H9 (cell line): ENCODE measurements around the gene LTBP4. TPM values are rescaled to one million over a fixed set of nuclear protein-coding genes. Genes with fewer than 3 reads are reported as not detected.

ENCODE experiments used
- DNase-seq: peaks from one replicate; pipeline ENCODE4 v3.0.0-alpha.2; 2017
- H2AFZ ChIP-seq: one replicate; pipeline ENCODE4 v1.6.1; 2013; ENCODE audit warnings: mild to moderate bottlenecking, low read length, control low read depth, moderate library complexity
- H2AK5ac ChIP-seq: 2 replicates; pipeline ENCODE4 v1.6.1; 2013; ENCODE audit warnings: low read length, control low read depth, mixed read lengths; ENCODE audit not compliant: insufficient read length
- H2BK120ac ChIP-seq: one replicate; pipeline ENCODE4 v1.6.1; 2013; ENCODE audit warnings: low read depth, mild to moderate bottlenecking, low read length, control low read depth, inconsistent platforms; ENCODE audit not compliant: poor library complexity, severe bottlenecking
- H2BK12ac ChIP-seq: 2 replicates; pipeline ENCODE4 v1.6.1; 2013; ENCODE audit warnings: low read length, control low read depth, mixed read lengths, low read depth; ENCODE audit not compliant: insufficient read length
- H2BK15ac ChIP-seq: 2 replicates; pipeline ENCODE4 v1.6.1; 2013; ENCODE audit warnings: low read depth, low read length, control low read depth
- H2BK20ac ChIP-seq: one replicate; pipeline ENCODE4 v1.6.1; 2013; ENCODE audit warnings: low read depth, mild to moderate bottlenecking, low read length, control low read depth, inconsistent platforms; ENCODE audit not compliant: poor library complexity, severe bottlenecking
- H2BK5ac ChIP-seq: 2 replicates; pipeline ENCODE4 v1.6.1; 2013; ENCODE audit warnings: low read length, control low read depth, mixed read lengths; ENCODE audit not compliant: insufficient read length
- H3K14ac ChIP-seq: 2 replicates; pipeline ENCODE4 v1.6.1; 2013; ENCODE audit warnings: low read length, control low read depth; ENCODE audit not compliant: insufficient read depth
- H3K18ac ChIP-seq: 2 replicates; pipeline ENCODE4 v1.6.1; 2013; ENCODE audit warnings: low read depth, mild to moderate bottlenecking, mixed read lengths, low read length, control low read depth; ENCODE audit not compliant: insufficient read length
- H3K23ac ChIP-seq: 2 replicates; pipeline ENCODE4 v1.6.1; 2013; ENCODE audit warnings: low read length, control low read depth, mixed read lengths, low read depth; ENCODE audit not compliant: insufficient read length
- H3K23me2 ChIP-seq: 2 replicates; pipeline ENCODE4 v1.6.1; 2013; ENCODE audit warnings: low read depth, mild to moderate bottlenecking, mixed read lengths, low read length, control low read depth; ENCODE audit not compliant: insufficient read length, poor library complexity, severe bottlenecking
- H3K27ac ChIP-seq: 2 replicates; pipeline ENCODE4 v1.5.1; 2013; ENCODE audit warnings: low read length, control low read depth, mixed read lengths, low read depth; ENCODE audit not compliant: insufficient read length
- H3K27me3 ChIP-seq: 2 replicates; pipeline ENCODE4 v1.6.1; 2013; ENCODE audit warnings: low read length, control low read depth, inconsistent platforms; ENCODE audit not compliant: insufficient read depth
- H3K4ac ChIP-seq: 2 replicates; pipeline ENCODE4 v1.6.1; 2013; ENCODE audit warnings: low read depth, mild to moderate bottlenecking, control low read depth, inconsistent platforms, low read length, moderate library complexity
- H3K4me1 ChIP-seq: 2 replicates; pipeline ENCODE4 v1.6.1; 2013; ENCODE audit warnings: low read length, control low read depth, inconsistent platforms; ENCODE audit not compliant: insufficient read depth
- H3K4me2 ChIP-seq: 2 replicates; pipeline ENCODE4 v1.6.1; 2013; ENCODE audit warnings: low read length, control low read depth, mixed read lengths; ENCODE audit not compliant: insufficient read length, insufficient read depth
- H3K56ac ChIP-seq: 2 replicates; pipeline ENCODE4 v1.6.1; 2013; ENCODE audit warnings: low read depth, mild to moderate bottlenecking, mixed read lengths, low read length, control low read depth; ENCODE audit not compliant: insufficient read length
- H3K79me1 ChIP-seq: 2 replicates; pipeline ENCODE4 v1.6.1; 2013; ENCODE audit warnings: low read depth, mild to moderate bottlenecking, moderate library complexity, low read length, control low read depth, inconsistent platforms; ENCODE audit not compliant: insufficient read depth, poor library complexity, severe bottlenecking
- H3K79me2 ChIP-seq: 2 replicates; pipeline ENCODE4 v1.6.1; 2013; ENCODE audit warnings: low read length, control low read depth, inconsistent platforms; ENCODE audit not compliant: insufficient read depth
- H3K9ac ChIP-seq: 2 replicates; pipeline ENCODE4 v1.6.1; 2013; ENCODE audit warnings: low read length, control low read depth, mixed read lengths; ENCODE audit not compliant: insufficient read length; ENCODE audit errors: extremely low read depth
- H3K9me3 ChIP-seq: one replicate; pipeline ENCODE4 v1.6.1; 2013; ENCODE audit warnings: low read depth, low read length, inconsistent platforms; ENCODE audit not compliant: control insufficient read depth
- H3T11ph ChIP-seq: one replicate; pipeline ENCODE4 v1.6.1; 2013; ENCODE audit warnings: mild to moderate bottlenecking, low read length, control low read depth, inconsistent platforms
- H4K20me1 ChIP-seq: one replicate; pipeline ENCODE4 v1.6.1; 2013; ENCODE audit not compliant: control insufficient read depth, insufficient read length, insufficient read depth
- H4K5ac ChIP-seq: 2 replicates; pipeline ENCODE4 v1.6.1; 2013; ENCODE audit warnings: low read depth, mild to moderate bottlenecking, mixed read lengths, low read length, control low read depth; ENCODE audit not compliant: insufficient read length
- H4K8ac ChIP-seq: replicated peaks from 2 replicates; pipeline ENCODE4 v1.6.1; 2013; ENCODE audit warnings: low read length, control low read depth, mixed read lengths, low read depth; ENCODE audit not compliant: insufficient read length
- H4K91ac ChIP-seq: 2 replicates; pipeline ENCODE4 v1.6.1; 2013; ENCODE audit warnings: low read depth, mild to moderate bottlenecking, moderate library complexity, mixed read lengths, low read length, control low read depth; ENCODE audit not compliant: insufficient read length
- H3K27ac Mint-ChIP-seq, 3 experiments: 2 replicates in 2 of 3; 3 replicates in 1 of 3; pipeline ENCODE4 v1.8.0; 2020 to 2021; ENCODE audit warnings: mixed read lengths in 3 of 3, mild to moderate bottlenecking in 1 of 3, moderate library complexity in 1 of 3
- H3K27me3 Mint-ChIP-seq: 2 replicates; pipeline ENCODE4 v1.8.0; 2021; ENCODE audit warnings: low read depth, mild to moderate bottlenecking, moderate library complexity, mixed read lengths
- H3K36me3 Mint-ChIP-seq, 3 experiments: 2 replicates in 2 of 3; 3 replicates in 1 of 3; pipeline ENCODE4 v1.8.0; 2020 to 2021; ENCODE audit warnings: low read depth in 3 of 3, mixed read lengths in 3 of 3; ENCODE audit not compliant: insufficient read depth in 1 of 3
- H3K4me1 Mint-ChIP-seq, 2 experiments: 2 replicates each; pipeline ENCODE4 v1.8.0; 2020; ENCODE audit warnings: mixed read lengths in 2 of 2
- H3K4me3 Mint-ChIP-seq, 2 experiments: 2 replicates in 1 of 2; 3 replicates in 1 of 2; pipeline ENCODE4 v1.8.0; 2020 to 2021; ENCODE audit warnings: mild to moderate bottlenecking in 2 of 2, mixed read lengths in 2 of 2, moderate library complexity in 1 of 2
- H3K9me3 Mint-ChIP-seq, 2 experiments: 2 replicates in 1 of 2; 3 replicates in 1 of 2; pipeline ENCODE4 v1.8.0; 2020; ENCODE audit warnings: mild to moderate bottlenecking in 2 of 2, mixed read lengths in 2 of 2, moderate library complexity in 1 of 2
- CTCF ChIP-seq: fragments of 200-600 bp; sonication (generic); conservative IDR thresholded peaks from 3 replicates; pipeline ENCODE4 v1.8.0; 2021; ENCODE audit warnings: antibody characterized with exemption, mild to moderate bottlenecking
- WGBS: extraction: QIAGEN DNeasy Blood & Tissue Kit; methylation state at CpG from one replicate; pipeline ENCODE4 v1.1.7; 2013; ENCODE audit warnings: missing lambda C conversion rate, low lambda C conversion rate, mixed read lengths; ENCODE audit not compliant: insufficient read length; ENCODE audit errors: extremely low coverage; 5-methylcytosine and 5-hydroxymethylcytosine counted together
- total RNA-seq: library from RNA; stranded (reverse); gene quantifications from 2 replicates; pipeline ENCODE4 v1.2.1, GENCODE V29; 2021

The LTBP4 gene
- total RNA-seq, 1 experiment from 2014 or later: 129 TPM

DNA sequence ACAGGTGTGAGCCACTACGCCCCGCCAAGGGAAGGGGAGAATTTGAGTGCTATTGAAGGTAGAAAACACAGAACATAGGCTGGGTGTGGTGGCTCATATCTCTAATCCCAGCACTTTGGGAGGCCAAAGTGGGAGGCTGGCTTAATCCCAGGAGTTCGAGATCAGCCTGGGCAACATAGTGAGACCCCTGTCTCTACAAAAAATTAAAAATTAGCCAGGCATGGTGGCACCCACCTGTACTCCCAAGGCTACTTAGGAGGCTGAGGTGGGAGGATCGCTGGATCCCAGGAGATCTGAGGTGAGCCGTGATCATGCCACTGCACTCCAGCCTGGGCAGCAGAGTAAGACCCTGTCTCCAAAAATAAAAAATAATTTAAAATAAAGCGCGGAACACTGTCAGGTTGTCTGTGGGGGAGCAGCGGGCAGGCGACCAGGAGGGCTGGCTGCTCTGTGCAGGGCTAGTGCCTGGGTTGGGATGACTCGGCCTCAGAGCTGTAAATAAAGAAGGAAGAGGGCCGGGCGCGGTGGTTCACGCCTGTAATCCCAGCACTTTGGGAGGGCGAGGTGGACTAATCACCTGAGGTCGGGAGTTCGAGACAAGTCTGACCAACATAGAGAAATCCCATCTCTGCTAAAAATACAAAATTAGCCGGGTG is 41.0 kb downstream of the LTBP4 start:
- no peak for TF ChIP-seq CTCF
- Mint-ChIP-seq H3K27ac (no peak overlapping the region), H3K4me3 (no peak overlapping the region), H3K36me3 (no peaks in the 10 kb centered on the region), H3K27me3 (peaks cover 2% of the 10 kb centered on the region), H3K4me1 (peaks cover 5 to 6% of the 10 kb centered on the region in 2 experiments; a peak in 3 of 4 replicates), H3K9me3 (no peaks in the 10 kb centered on the region)
- H3K14ac ChIP-seq: no peak overlapping the region
- H4K8ac ChIP-seq: no peak overlapping the region
- H2BK20ac ChIP-seq: no peak overlapping the region
- no peaks in the 10 kb centered on the region for H3K79me1 ChIP-seq
- no peaks in the 10 kb centered on the region for H4K20me1 ChIP-seq
- H3K18ac ChIP-seq: no peak overlapping the region
- H2AK5ac ChIP-seq: no peak overlapping the region
- H3K23ac ChIP-seq: no peak overlapping the region
- no peak overlapping the region for H3K4me2 ChIP-seq
- H3K4me1 ChIP-seq: no peaks in the 10 kb centered on the region
- H2AFZ ChIP-seq: no peak overlapping the region
- no peaks in the 10 kb centered on the region for H3K79me2 ChIP-seq
- H3T11ph ChIP-seq: no peak overlapping the region
- no peaks in the 10 kb centered on the region for H3K9me3 ChIP-seq
- H2BK5ac ChIP-seq: no peak overlapping the region
- no peak overlapping the region for H2BK120ac ChIP-seq
- H3K27ac ChIP-seq: no peak overlapping the region
- no peak overlapping the region for H3K4ac ChIP-seq
- H3K9ac ChIP-seq: no peak overlapping the region
- H2BK15ac ChIP-seq: no peak overlapping the region
- H3K23me2 ChIP-seq: no peaks in the 10 kb centered on the region
- no CpG with 5 or more reads among the region's 18 CpGs for WGBS
- no peak overlapping the region for H3K56ac ChIP-seq
- H3K27me3 ChIP-seq: no peaks in the 10 kb centered on the region
- no peak overlapping the region for H2BK12ac ChIP-seq
- H4K5ac ChIP-seq: no peak overlapping the region
- no peak for DNase-seq
- H4K91ac ChIP-seq: no peak overlapping the region
